ENCODE data around the gene ZBTB25.

ZBTB25 gene

GRCh38 chr14:64475585-64476273 is 27.9 kb downstream of the ZBTB25 start:
- no peak for DNase-seq (ENCODE audit: low read depth)

GRCh38 chr14:64474698-64475097 is 28.9 kb downstream of the ZBTB25 start:
- no peak for DNase-seq (ENCODE audit: low read depth)

- DNase-seq (ENCODE audit: low read depth): no peak
Observed at GRCh38 chr14:64474041-64474440, 29.6 kb downstream of the ZBTB25 start.

GRCh38 chr14:64468451-64468850 is 35.2 kb downstream of the ZBTB25 start:
- no peak for DNase-seq (ENCODE audit: low read depth)

- no peak for DNase-seq (ENCODE audit: low read depth)
Observed at GRCh38 chr14:64467566-64467965, 36.1 kb downstream of the ZBTB25 start.

GRCh38 chr14:64467101-64467500 is 36.5 kb downstream of the ZBTB25 start:
- DNase-seq (ENCODE audit: low read depth): peak; percentile 14

- DNase-seq (ENCODE audit: low read depth): peak; percentile 49
Observed at GRCh38 chr14:64465831-64466554, 37.6 kb downstream of the ZBTB25 start.

GRCh38 chr14:64465191-64465822 is 38.3 kb downstream of the ZBTB25 start, which contains the start of gene AKAP5:
Gene AKAP5 (plus strand): TSS chr14:64465499. CDS start chr14:64468395, 2,896 bp downstream.
- peak; percentile 18 for DNase-seq (ENCODE audit: low read depth)

- no peak for DNase-seq (ENCODE audit: low read depth)
Observed at GRCh38 chr14:64464651-64465050, 39.0 kb downstream of the ZBTB25 start.

GRCh38 chr14:64463873-64464272 is 39.8 kb downstream of the ZBTB25 start:
- DNase-seq (ENCODE audit: low read depth): no peak

- no peak for DNase-seq (ENCODE audit: low read depth)
Observed at GRCh38 chr14:64463195-64463594, 40.4 kb downstream of the ZBTB25 start.

GRCh38 chr14:64461221-64461620 is 42.4 kb downstream of the ZBTB25 start:
- DNase-seq (ENCODE audit: low read depth): no peak

GRCh38 chr14:64459405-64460136 is 44.1 kb downstream of the ZBTB25 start:
- DNase-seq (ENCODE audit: low read depth): no peak

GRCh38 chr14:64454671-64455070 is 49.0 kb downstream of the ZBTB25 start:
- no peak for DNase-seq (ENCODE audit: low read depth)

- no peak for DNase-seq (ENCODE audit: low read depth)
Observed at GRCh38 chr14:64450255-64450654, 53.4 kb downstream of the ZBTB25 start.

GRCh38 chr14:64447876-64448670 is 55.6 kb downstream of the ZBTB25 start:
- peak; percentile 30 for DNase-seq (ENCODE audit: low read depth)

- DNase-seq (ENCODE audit: low read depth): peak; percentile 94
Observed at GRCh38 chr14:64444984-64445845, 58.4 kb downstream of the ZBTB25 start.

- DNase-seq (ENCODE audit: low read depth): no peak
Observed at GRCh38 chr14:64444140-64444539, 59.5 kb downstream of the ZBTB25 start.

- no peak for DNase-seq (ENCODE audit: low read depth)
Observed at GRCh38 chr14:64442300-64442988, 61.2 kb downstream of the ZBTB25 start.

GRCh38 chr14:64440494-64440893 is 63.1 kb downstream of the ZBTB25 start:
- DNase-seq (ENCODE audit: low read depth): peak; percentile 65

Data from iris pigment epithelial cell (primary cell).